Nasal cavity respiratory epithelium epithelial cell of viscerocranial mucosa (primary cell): Measurements from ENCODE around the gene MAP1LC3A. TPM values are rescaled to one million over a fixed set of nuclear protein-coding genes. Genes with fewer than 3 reads are reported as not detected.

Source experiments
- total RNA-seq: library from RNA; depleted of rRNA; stranded (reverse); fragments of >200 nt; gene quantifications from 2 replicates; pipeline ENCODE4 v1.2.3, GENCODE V29; 2014

Gene MAP1LC3A
- total RNA-seq: 6.2 and 8.0 TPM in 2 replicates

GRCh38 chr20:34558320-34559218 is at the start of gene MAP1LC3A:
TSS of gene MAP1LC3A (plus strand) at chr20:34558718. CDS start at chr20:34558869, 151 bp downstream.

GRCh38 chr20:34516247-34517113 is 42.0 kb upstream of the MAP1LC3A start, which contains the start of gene DYNLRB1:
TSS of gene DYNLRB1 (plus strand) at chr20:34516422. CDS start at chr20:34516459, 37 bp downstream.

Other genes starting within 250 kb of the MAP1LC3A start
- gene ITCH, start 195.4 kb upstream of the MAP1LC3A start, total RNA-seq: 99.2 and 117 TPM in 2 replicates
- gene DYNLRB1, start 42.3 kb upstream of the MAP1LC3A start, total RNA-seq: 16.1 and 41.7 TPM in 2 replicates
- 6.2 and 9.6 TPM in 2 replicates for gene PIGU, start 118.4 kb downstream of the MAP1LC3A start, total RNA-seq
- 1.7 and 3.6 TPM in 2 replicates for gene TP53INP2, start 145.6 kb downstream of the MAP1LC3A start, total RNA-seq